ENCODE results near the gene MLLT11.

The MLLT11 gene, protein sequence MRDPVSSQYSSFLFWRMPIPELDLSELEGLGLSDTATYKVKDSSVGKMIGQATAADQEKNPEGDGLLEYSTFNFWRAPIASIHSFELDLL

DNA sequence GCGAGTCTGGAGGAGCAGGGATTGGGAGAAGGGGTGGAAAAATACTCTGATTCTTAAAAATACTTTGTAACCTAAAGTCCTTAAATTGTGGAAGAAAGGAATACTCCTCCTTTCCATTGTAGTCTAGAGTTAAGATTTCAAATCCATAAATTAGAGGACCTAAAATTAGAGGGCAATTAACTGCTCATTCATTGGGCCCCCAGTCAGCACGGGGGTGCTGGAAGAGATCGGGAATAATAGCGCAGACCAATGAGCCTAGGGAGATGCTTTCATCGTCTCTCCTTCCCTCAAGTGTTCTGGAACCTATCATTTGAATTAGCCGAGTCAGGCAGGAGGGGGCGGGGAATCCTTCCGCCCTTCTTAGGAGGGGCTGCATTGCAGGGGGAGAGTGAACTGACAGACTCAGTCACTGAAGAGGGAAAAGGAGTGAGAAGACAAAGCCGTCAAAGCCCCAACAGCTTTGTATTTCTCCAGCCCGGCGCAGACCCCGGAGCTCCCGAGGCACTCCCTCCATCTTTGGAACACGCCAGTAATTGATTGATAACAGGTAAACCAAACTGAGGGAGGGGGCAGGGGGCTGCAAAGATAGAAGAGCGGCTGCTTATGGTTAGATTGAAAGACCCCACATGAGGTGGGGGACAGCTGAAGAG is at the start of gene MLLT11:
MLLT11 (plus strand) TSS at position 391 of the 650 bp plus-strand sequence. CDS start 6,828 bp downstream, outside the sequence.
- peak; percentile 20 for DNase-seq (ENCODE audit: low spot score)

DNA sequence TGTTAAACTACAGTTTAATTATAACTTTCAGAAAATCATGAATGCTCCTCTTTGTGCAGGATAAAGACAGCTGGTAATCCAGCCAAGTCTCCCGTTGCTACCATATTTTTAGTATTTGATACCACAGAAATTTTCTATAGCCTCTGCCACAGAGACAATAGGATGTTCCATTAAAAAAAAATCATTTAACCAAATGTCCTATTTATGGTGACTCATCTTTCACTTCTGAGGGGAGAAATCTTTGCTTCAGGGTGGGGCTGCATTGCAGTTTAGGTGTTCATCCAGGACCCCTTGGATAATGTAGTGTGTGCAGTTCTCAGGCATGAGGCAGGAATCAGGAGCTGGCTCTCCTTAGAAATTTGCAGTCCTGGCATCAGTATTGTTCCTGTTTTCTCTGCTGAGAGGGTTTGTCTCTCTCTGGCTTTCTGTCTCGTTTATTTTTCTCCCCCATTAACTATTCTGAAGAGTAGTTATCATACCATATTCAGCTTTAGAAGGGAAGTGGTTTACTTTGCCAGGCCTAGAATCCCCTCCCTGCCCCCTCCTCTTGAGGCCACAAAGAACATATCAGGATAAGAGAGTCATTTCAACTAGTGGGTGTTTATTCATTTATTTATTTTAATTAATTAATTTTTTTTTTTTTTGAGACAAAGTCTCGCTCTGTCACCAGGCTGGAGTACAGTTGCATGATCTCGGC is 48.9 kb upstream of the MLLT11 start:
- DNase-seq (ENCODE audit: low spot score) = no peak

DNA sequence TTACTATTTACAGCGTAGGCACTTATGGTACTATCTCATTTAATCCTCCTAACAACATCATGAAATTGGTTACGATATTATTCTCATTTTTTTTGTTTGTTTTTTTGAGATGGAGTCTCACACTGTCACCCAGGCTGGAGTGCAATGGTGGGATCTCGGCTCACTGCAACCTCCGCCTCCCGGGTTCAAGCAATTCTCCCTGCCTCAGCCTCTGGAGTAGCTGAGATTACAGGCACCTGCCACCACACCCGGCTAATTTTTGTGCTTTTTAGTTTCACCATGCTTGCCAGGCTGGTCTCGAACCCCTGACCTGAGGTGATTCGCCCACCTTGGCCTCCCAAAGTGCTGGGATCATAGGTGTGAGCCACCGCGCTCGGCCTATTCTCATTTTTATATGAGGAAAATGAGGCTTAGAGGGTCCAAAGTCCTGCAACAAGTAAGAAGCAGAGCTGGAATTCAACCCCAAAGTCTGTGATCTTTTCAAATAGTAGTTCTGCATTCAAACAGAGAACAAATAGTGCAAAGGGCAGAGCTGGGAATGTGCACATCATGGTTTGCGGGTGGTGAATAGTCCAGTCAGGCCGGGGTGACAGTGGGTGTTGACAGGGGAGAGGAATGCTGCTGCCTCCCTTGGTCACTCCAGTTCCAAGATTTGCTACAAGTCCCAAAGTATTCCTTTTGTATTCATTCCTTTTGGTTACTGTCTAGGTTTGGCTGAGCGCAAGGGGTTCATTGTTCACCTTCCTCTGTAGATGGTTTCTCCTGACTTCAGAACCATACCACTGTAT is 47.3 kb upstream of the MLLT11 start:
- no peak for DNase-seq (ENCODE audit: low spot score)

GRCh38 chr1:151013518-151013917 is 46.7 kb upstream of the MLLT11 start:
- DNase-seq (ENCODE audit: low spot score) = no peak

GRCh38 chr1:151024540-151025146 is 35.6 kb upstream of the MLLT11 start:
- peak; percentile 91 for DNase-seq (ENCODE audit: low spot score)

GRCh38 chr1:151026460-151026859 is 33.7 kb upstream of the MLLT11 start:
- no peak for DNase-seq (ENCODE audit: low spot score)

- no peak for DNase-seq (ENCODE audit: low spot score)
Observed at GRCh38 chr1:151032164-151032563, 28.0 kb upstream of the MLLT11 start.

DNA sequence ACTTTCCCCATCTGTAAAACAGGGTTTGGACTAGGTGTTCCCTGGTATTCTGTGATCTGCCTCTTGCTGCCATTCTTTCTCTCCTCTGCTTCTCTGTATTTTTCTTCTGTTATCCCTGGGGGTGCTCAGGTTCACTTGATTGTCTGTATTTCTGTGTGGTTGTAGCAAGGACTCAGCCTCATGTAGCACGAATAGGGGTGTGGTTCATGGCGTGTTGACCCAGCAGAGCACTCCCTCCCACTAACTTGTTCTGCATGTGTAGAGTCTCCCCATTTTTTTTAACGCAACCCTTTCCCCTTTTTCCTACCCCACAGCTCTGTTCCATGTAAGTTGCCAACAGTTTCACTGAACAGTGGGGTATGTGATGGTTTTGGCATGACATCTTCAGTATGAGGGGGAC is 25.0 kb upstream of the MLLT11 start:
- DNase-seq (ENCODE audit: low spot score) = no peak

- DNase-seq (ENCODE audit: low spot score) = no peak
Observed at GRCh38 chr1:151036356-151036755, 23.8 kb upstream of the MLLT11 start, which contains the start of gene BNIPL. BNIPL (plus strand) TSS chr1:151036586; CDS start chr1:151036726, 140 bp downstream.

GRCh38 chr1:151037032-151037431 is 23.2 kb upstream of the MLLT11 start:
- DNase-seq (ENCODE audit: low spot score) = no peak

GRCh38 chr1:151039521-151039920 is 20.7 kb upstream of the MLLT11 start:
- no peak for DNase-seq (ENCODE audit: low spot score)

GRCh38 chr1:151043163-151043562 is 17.0 kb upstream of the MLLT11 start:
- peak; percentile 26 for DNase-seq (ENCODE audit: low spot score)

GRCh38 chr1:151047591-151047924 is 12.6 kb upstream of the MLLT11 start, which contains the start of gene C1orf56:
C1orf56 (plus strand) TSS chr1:151047751; CDS start chr1:151047848, 97 bp downstream.
- DNase-seq (ENCODE audit: low spot score) = peak; percentile 60

DNA sequence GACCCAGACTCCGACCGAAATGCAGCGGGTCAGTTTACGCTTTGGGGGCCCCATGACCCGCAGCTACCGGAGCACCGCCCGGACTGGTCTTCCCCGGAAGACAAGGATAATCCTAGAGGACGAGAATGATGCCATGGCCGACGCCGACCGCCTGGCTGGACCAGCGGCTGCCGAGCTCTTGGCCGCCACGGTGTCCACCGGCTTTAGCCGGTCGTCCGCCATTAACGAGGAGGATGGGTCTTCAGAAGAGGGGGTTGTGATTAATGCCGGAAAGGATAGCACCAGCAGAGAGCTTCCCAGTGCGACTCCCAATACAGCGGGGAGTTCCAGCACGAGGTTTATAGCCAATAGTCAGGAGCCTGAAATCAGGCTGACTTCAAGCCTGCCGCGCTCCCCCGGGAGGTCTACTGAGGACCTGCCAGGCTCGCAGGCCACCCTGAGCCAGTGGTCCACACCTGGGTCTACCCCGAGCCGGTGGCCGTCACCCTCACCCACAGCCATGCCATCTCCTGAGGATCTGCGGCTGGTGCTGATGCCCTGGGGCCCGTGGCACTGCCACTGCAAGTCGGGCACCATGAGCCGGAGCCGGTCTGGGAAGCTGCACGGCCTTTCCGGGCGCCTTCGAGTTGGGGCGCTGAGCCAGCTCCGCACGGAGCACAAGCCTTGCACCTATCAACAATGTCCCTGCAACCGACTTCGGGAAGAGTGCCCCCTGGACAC is 12.1 kb upstream of the MLLT11 start:
- peak; percentile 65 for DNase-seq (ENCODE audit: low spot score)

DNA sequence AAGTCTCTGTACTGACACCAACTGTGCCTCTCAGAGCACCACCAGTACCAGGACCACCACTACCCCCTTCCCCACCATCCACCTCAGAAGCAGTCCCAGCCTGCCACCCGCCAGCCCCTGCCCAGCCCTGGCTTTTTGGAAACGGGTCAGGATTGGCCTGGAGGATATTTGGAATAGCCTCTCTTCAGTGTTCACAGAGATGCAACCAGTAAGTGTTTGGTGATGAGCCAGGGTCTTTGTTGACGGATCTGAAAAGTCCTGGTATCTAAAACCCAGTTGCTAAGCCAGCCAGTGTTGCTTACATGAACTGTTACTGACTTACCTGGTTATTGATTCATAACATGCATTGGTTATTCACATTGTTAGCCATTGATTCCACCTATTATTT is 11.6 kb upstream of the MLLT11 start:
- no peak for DNase-seq (ENCODE audit: low spot score)

DNA sequence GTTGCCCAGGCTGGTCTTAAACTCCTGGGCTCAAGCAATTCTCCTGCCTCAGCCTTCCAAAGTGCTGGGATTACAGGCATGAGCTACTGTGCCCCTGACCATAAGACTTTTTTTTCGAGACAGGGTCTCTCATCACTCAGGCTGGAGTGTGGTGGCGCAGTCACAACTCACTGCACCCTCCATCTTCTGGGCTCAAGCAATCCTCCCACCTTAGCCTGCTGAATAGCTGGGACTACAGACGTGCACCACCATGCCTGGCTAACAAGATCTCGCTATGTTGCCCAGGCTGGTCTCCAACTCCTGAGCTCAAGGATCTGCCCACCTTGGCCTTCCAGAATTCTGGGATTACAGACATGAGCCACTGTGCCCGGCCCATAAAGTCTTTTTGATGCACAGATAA is 10.7 kb upstream of the MLLT11 start:
- no peak for DNase-seq (ENCODE audit: low spot score)

- DNase-seq (ENCODE audit: low spot score) = no peak
Observed at GRCh38 chr1:151050051-151050688, 10.0 kb upstream of the MLLT11 start.

- no peak for DNase-seq (ENCODE audit: low spot score)
Observed at GRCh38 chr1:151051356-151052009, 8.7 kb upstream of the MLLT11 start.

- no peak for DNase-seq (ENCODE audit: low spot score)
Observed at GRCh38 chr1:151054971-151055547, 5.1 kb upstream of the MLLT11 start.

- no peak for DNase-seq (ENCODE audit: low spot score)
Observed at GRCh38 chr1:151055581-151055980, 4.6 kb upstream of the MLLT11 start.
